ENCODE results near the gene PTPRN2.
"Not testable (repeated sequence)": the region's sequence is repeated elsewhere in the genome, so short reads cannot be mapped to it uniquely, and the experiment has no call there.

PTPRN2 gene

GRCh38 chr7:158216198-158216597 lies 371.4 kb downstream of the PTPRN2 start:
- Histone ChIP-seq H3K4me3 (ENCODE audit: low read depth, low read length) (no peak overlapping the region), H3K27me3 (ENCODE audit: control insufficient read depth, insufficient read depth, low read length) (no peaks in the 10 kb centered on the region), H3K27ac (no peak overlapping the region), H3K4me2 (ENCODE audit: low read length) (no peak overlapping the region), H2AFZ (no peak overlapping the region), H3K9me3 (ENCODE audit: control insufficient read depth, low read length) (no peaks in the 10 kb centered on the region), H3K9ac (no peak overlapping the region), H3K36me3 (ENCODE audit: control insufficient read depth, insufficient read depth, low read length) (no peaks in the 10 kb centered on the region), H3K4me1 (no peaks in the 10 kb centered on the region), H3K79me2 (no peaks in the 10 kb centered on the region)
- no peak for TF ChIP-seq CTCF (IDR thresholded peaks at IDR 0.05)

GRCh38 chr7:158209435-158209834 lies 378.2 kb downstream of the PTPRN2 start:
- no peaks in the 10 kb centered on the region for H3K36me3 ChIP-seq (ENCODE audit: control insufficient read depth, insufficient read depth, low read length)
- H3K27ac ChIP-seq = no peak overlapping the region
- no peaks in the 10 kb centered on the region for H3K9me3 ChIP-seq (ENCODE audit: control insufficient read depth, low read length)
- TF ChIP-seq CTCF (IDR thresholded peaks at IDR 0.05) = no peak
- no peak overlapping the region for H3K4me3 ChIP-seq (ENCODE audit: low read depth, low read length)
- no peak overlapping the region for H3K9ac ChIP-seq
- H3K27me3 ChIP-seq (ENCODE audit: control insufficient read depth, insufficient read depth, low read length) = no peaks in the 10 kb centered on the region
- H3K4me2 ChIP-seq (ENCODE audit: low read length) = no peak overlapping the region
- H2AFZ ChIP-seq = no peak overlapping the region
- H3K79me2 ChIP-seq = no peaks in the 10 kb centered on the region
- H3K4me1 ChIP-seq = no peaks in the 10 kb centered on the region

- TF ChIP-seq CTCF (IDR thresholded peaks at IDR 0.05) = no peak
- no peak overlapping the region for H3K4me2 ChIP-seq (ENCODE audit: low read length)
- no peaks in the 10 kb centered on the region for H3K9me3 ChIP-seq (ENCODE audit: control insufficient read depth, low read length)
- H3K4me1 ChIP-seq = no peaks in the 10 kb centered on the region
- H3K36me3 ChIP-seq (ENCODE audit: control insufficient read depth, insufficient read depth, low read length) = no peaks in the 10 kb centered on the region
- no peak overlapping the region for H3K27ac ChIP-seq
- H3K27me3 ChIP-seq (ENCODE audit: control insufficient read depth, insufficient read depth, low read length) = no peaks in the 10 kb centered on the region
- no peak overlapping the region for H2AFZ ChIP-seq
- no peak overlapping the region for H3K4me3 ChIP-seq (ENCODE audit: low read depth, low read length)
- no peak overlapping the region for H3K9ac ChIP-seq
- H3K79me2 ChIP-seq = no peaks in the 10 kb centered on the region
Observed at GRCh38 chr7:158206341-158206740, 381.3 kb downstream of the PTPRN2 start.

GRCh38 chr7:158204453-158204852 lies 383.2 kb downstream of the PTPRN2 start:
- TF ChIP-seq CTCF (IDR thresholded peaks at IDR 0.05) = no peak
- Histone ChIP-seq H3K79me2 (no peaks in the 10 kb centered on the region), H3K9ac (no peak overlapping the region), H3K4me2 (ENCODE audit: low read length) (no peak overlapping the region), H3K27ac (no peak overlapping the region), H3K4me1 (no peaks in the 10 kb centered on the region), H3K4me3 (ENCODE audit: low read depth, low read length) (no peak overlapping the region), H3K9me3 (ENCODE audit: control insufficient read depth, low read length) (no peaks in the 10 kb centered on the region), H3K36me3 (ENCODE audit: control insufficient read depth, insufficient read depth, low read length) (no peaks in the 10 kb centered on the region), H3K27me3 (ENCODE audit: control insufficient read depth, insufficient read depth, low read length) (no peaks in the 10 kb centered on the region), H2AFZ (no peak overlapping the region)

- H3K4me2 ChIP-seq (ENCODE audit: low read length); H3K36me3 ChIP-seq (ENCODE audit: control insufficient read depth, insufficient read depth, low read length); H3K79me2 ChIP-seq; H3K4me3 ChIP-seq (ENCODE audit: low read depth, low read length); H3K9ac ChIP-seq; H3K9me3 ChIP-seq (ENCODE audit: control insufficient read depth, low read length); H3K4me1 ChIP-seq; H3K27me3 ChIP-seq (ENCODE audit: control insufficient read depth, insufficient read depth, low read length); H3K27ac ChIP-seq; H2AFZ ChIP-seq: not testable (repeated sequence)
Observed at GRCh38 chr7:158203948-158204347, 383.7 kb downstream of the PTPRN2 start.

All from parathyroid adenoma (tissue), 2 donors.